ENCODE measurements around the gene RPP14. TPM values are rescaled to one million over a fixed set of nuclear protein-coding genes. Genes with fewer than 3 reads are reported as not detected.
A peak's percentile ranks its signal among the peaks of the same experiment; 100 is the strongest.

Gene RPP14
- 10 to 100 TPM; 17.7 to 19.7 TPM for total RNA-seq
- polyA plus RNA-seq (2013, experiment 1 of 2), result 7.4 TPM
- 9.0 TPM for polyA plus RNA-seq (2013, experiment 2 of 2)
- 6.2 to 30.1 (median 15.3) reads per million in 172 experiments for total RNA-seq

- DNase-seq, result peak; percentile 98 to 100 (median 99)
- Mint-ChIP-seq H3K4me3 (peak within 1 kb of the TSS; percentile 97), H3K27ac (peak within 1 kb of the TSS; percentile 98), H3K36me3 (ENCODE audit: low read depth) (peaks cover 44% of the 10 kb centered on the region), H3K9me3 (peaks cover 3% of the 10 kb centered on the region), H3K4me1 (ENCODE audit: low read depth) (peaks cover 35% of the 10 kb centered on the region), H3K27me3 (peaks cover 13% of the 10 kb centered on the region)
- peaks cover 31% of the 10 kb centered on the region for H3K4me1 ChIP-seq (ENCODE audit: insufficient read depth, low read length)
- POLR2A ChIA-PET, result interaction anchor here (0.6 to 2.5 kb wide), 17 partner anchors 11 to 750 kb away, joined by 3 to 42 read pairs (median 5); partner anchors contain the start of genes ABHD6, ARF4, FLNB and KCTD6
- H3K27me3 ChIP-seq (ENCODE audit: control insufficient read depth in 1 of 2, insufficient read depth in 2 of 2, low read length in 2 of 2), result peaks cover 8 to 12% of the 10 kb centered on the region in 2 experiments
- CTCF ChIA-PET, result interaction anchor here (0.7 to 3.7 kb wide), 28 partner anchors 8 to 324 kb away, joined by 3 to 73 read pairs (median 4); partner anchors contain the start of genes ABHD6, KCTD6, PDHB and PXK
- intact Hi-C loops (cut with DNase I, micrococcal nuclease), result loop anchor here (1.0 to 10.0 kb wide), 12 partner anchors 27 to 751 kb away; partner anchors contain the start of genes PXK (in 2 of the 2), ABHD6 (in 1 of the 2), FLNB (in 1 of the 2) and KCTD6 (in 1 of the 2)
- H3K27ac ChIP-seq (ENCODE audit: low read depth in 1 of 2, low read length in 2 of 2), result peak within 1 kb of the TSS; percentile 91 to 98
- peak within 1 kb of the TSS; percentile 81 for H3K4me3 ChIP-seq (ENCODE audit: low read length)
- peak; percentile 93 for TF ChIP-seq CTCF (IDR thresholded peaks at IDR 0.05)
- H3K36me3 ChIP-seq (ENCODE audit: insufficient read depth, low read length), result peaks cover 23% of the 10 kb centered on the region
- H3K9me3 ChIP-seq (ENCODE audit: control insufficient read depth in 1 of 2, insufficient read depth in 1 of 2, low read length in 2 of 2), result peaks cover 0 to 7% of the 10 kb centered on the region in 2 experiments
- ATAC-seq (ENCODE audit: poor library complexity), result peak; percentile 87
Measured at GRCh38 chr3:58305882-58306711, at the start of gene RPP14, which contains the start of gene HTD2. RPP14 (plus strand) TSS chr3:58306245; CDS start chr3:58310330, 4,085 bp downstream. HTD2 (plus strand) TSS chr3:58306520; CDS start chr3:58317614, 11,094 bp downstream.

GRCh38 chr3:58256511-58256910 is 49.5 kb upstream of the RPP14 start:
- no peaks in the 10 kb centered on the region for H3K9me3 Mint-ChIP-seq
- Histone ChIP-seq H3K9me3 (ENCODE audit: control insufficient read depth in 1 of 2, insufficient read depth in 1 of 2, low read length in 2 of 2) (no peaks in the 10 kb centered on the region), H3K27ac (ENCODE audit: low read depth in 1 of 2, low read length in 2 of 2) (no peak overlapping the region), H3K4me1 (ENCODE audit: insufficient read depth, low read length) (no peaks in the 10 kb centered on the region), H3K27me3 (ENCODE audit: control insufficient read depth in 1 of 2, insufficient read depth in 2 of 2, low read length in 2 of 2) (no peaks in the 10 kb centered on the region), H3K4me3 (ENCODE audit: low read length) (no peak overlapping the region), H3K36me3 (ENCODE audit: insufficient read depth, low read length) (peaks cover 20% of the 10 kb centered on the region)
- TF ChIP-seq CTCF (IDR thresholded peaks at IDR 0.05), result no peak
- no peak for DNase-seq
- no peak for ATAC-seq (ENCODE audit: poor library complexity)
- H3K27ac Mint-ChIP-seq, result no peak overlapping the region
- CTCF ChIA-PET, result no interaction called here
- H3K36me3 Mint-ChIP-seq (ENCODE audit: low read depth), result peaks cover 12% of the 10 kb centered on the region
- H3K27me3 Mint-ChIP-seq, result no peaks in the 10 kb centered on the region
- no peaks in the 10 kb centered on the region for H3K4me1 Mint-ChIP-seq (ENCODE audit: low read depth)
- no peak overlapping the region for H3K4me3 Mint-ChIP-seq
- intact Hi-C loops (cut with DNase I, micrococcal nuclease), result no loop called here
- POLR2A ChIA-PET, result no interaction called here

- Histone ChIP-seq H3K27ac (ENCODE audit: low read depth in 1 of 2, low read length in 2 of 2) (no peak overlapping the region), H3K4me1 (ENCODE audit: insufficient read depth, low read length) (no peaks in the 10 kb centered on the region), H3K9me3 (ENCODE audit: control insufficient read depth in 1 of 2, insufficient read depth in 1 of 2, low read length in 2 of 2) (no peaks in the 10 kb centered on the region), H3K36me3 (ENCODE audit: insufficient read depth, low read length) (peaks cover 18% of the 10 kb centered on the region), H3K4me3 (ENCODE audit: low read length) (no peak overlapping the region), H3K27me3 (ENCODE audit: control insufficient read depth in 1 of 2, insufficient read depth in 2 of 2, low read length in 2 of 2) (no peaks in the 10 kb centered on the region)
- ChIA-PET POLR2A (no interaction called here), CTCF (no interaction called here)
- peaks cover 17% of the 10 kb centered on the region for H3K36me3 Mint-ChIP-seq (ENCODE audit: low read depth)
- no peaks in the 10 kb centered on the region for H3K4me1 Mint-ChIP-seq (ENCODE audit: low read depth)
- no peak for ATAC-seq (ENCODE audit: poor library complexity)
- DNase-seq, result no peak
- no peak overlapping the region for H3K4me3 Mint-ChIP-seq
- TF ChIP-seq CTCF (IDR thresholded peaks at IDR 0.05), result no peak
- no peaks in the 10 kb centered on the region for H3K27me3 Mint-ChIP-seq
- H3K27ac Mint-ChIP-seq, result no peak overlapping the region
- no peaks in the 10 kb centered on the region for H3K9me3 Mint-ChIP-seq
- intact Hi-C loops (cut with DNase I, micrococcal nuclease), result no loop called here
Measured at GRCh38 chr3:58258392-58259055, 47.5 kb upstream of the RPP14 start.
